Loucy (cell line): ENCODE results near the gene COG3.
A peak's percentile ranks its signal among the peaks of the same experiment; 100 is the strongest.

Source experiments
- EZH2phosphoT487 ChIP-seq: fragments of 200-600 bp; IDR thresholded peaks from 2 replicates; pipeline ENCODE4 v1.6.1; 2018; ENCODE audit warnings: antibody characterized with exemption, mild to moderate bottlenecking, moderate library complexity, borderline replicate concordance
- TF ChIP-seq, protein P1 (sequence below): fragments of 200-600 bp; sonication (generic); conservative IDR thresholded peaks from 2 replicates; pipeline ENCODE4 v1.5.1; 2014; ENCODE audit warnings: mild to moderate bottlenecking, antibody characterized with exemption, low read length

DNA sequence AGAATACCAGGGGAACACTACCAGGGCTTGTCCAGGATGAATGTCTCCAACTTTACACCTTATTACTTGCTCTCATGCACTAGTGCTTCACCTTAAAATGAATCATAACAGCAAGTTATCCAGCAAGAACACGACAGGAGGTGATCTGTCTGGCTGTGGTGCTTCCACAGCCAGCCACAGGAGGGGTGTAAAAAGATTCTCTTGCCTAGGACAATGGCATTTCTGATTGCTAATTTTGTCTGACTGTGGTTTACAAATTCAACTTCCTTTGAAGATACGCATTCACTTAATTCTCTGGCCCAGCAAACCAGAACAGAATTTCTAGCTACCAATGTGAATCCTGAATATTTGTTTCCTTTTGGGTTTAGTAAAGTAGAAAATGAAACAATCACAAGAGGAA lies 23.1 kb upstream of the COG3 start:
- TF ChIP-seq, protein P1, sequence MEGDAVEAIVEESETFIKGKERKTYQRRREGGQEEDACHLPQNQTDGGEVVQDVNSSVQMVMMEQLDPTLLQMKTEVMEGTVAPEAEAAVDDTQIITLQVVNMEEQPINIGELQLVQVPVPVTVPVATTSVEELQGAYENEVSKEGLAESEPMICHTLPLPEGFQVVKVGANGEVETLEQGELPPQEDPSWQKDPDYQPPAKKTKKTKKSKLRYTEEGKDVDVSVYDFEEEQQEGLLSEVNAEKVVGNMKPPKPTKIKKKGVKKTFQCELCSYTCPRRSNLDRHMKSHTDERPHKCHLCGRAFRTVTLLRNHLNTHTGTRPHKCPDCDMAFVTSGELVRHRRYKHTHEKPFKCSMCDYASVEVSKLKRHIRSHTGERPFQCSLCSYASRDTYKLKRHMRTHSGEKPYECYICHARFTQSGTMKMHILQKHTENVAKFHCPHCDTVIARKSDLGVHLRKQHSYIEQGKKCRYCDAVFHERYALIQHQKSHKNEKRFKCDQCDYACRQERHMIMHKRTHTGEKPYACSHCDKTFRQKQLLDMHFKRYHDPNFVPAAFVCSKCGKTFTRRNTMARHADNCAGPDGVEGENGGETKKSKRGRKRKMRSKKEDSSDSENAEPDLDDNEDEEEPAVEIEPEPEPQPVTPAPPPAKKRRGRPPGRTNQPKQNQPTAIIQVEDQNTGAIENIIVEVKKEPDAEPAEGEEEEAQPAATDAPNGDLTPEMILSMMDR, result peak; percentile 40
- TF ChIP-seq EZH2phosphoT487, result no peak
